SU-DHL-6 (cell line): ENCODE results near the gene HTR6.

ENCODE experiments used
- H2AFZ ChIP-seq: fragments of 200-600 bp; sonication (generic); 2 replicates; pipeline ENCODE4 v1.6.1; 2014; ENCODE audit warnings: low read depth, mild to moderate bottlenecking, moderate library complexity, mixed read lengths, antibody characterized with exemption, low read length; ENCODE audit not compliant: severe bottlenecking
- H3F3A ChIP-seq: fragments of 200-600 bp; shearing (Covaris generic); 2 replicates; pipeline ENCODE4 v1.6.0; 2016; ENCODE audit warnings: antibody characterized with exemption, mild to moderate bottlenecking; ENCODE audit not compliant: insufficient read depth
- H3K27ac ChIP-seq: fragments of 200-600 bp; sonication (generic); 2 replicates; pipeline ENCODE4 v1.5.1; 2016; ENCODE audit warnings: low read depth, mild to moderate bottlenecking, low read length, moderate library complexity, mixed read lengths
- H3K27me3 ChIP-seq: fragments of 200-600 bp; sonication (generic), shearing (Covaris generic); 2 replicates; pipeline ENCODE4 v1.6.0; 2014; ENCODE audit warnings: mild to moderate bottlenecking, low read length
- H3K36me3 ChIP-seq: fragments of 200-600 bp; sonication (generic); 2 replicates; pipeline ENCODE4 v1.6.1; 2014; ENCODE audit warnings: mild to moderate bottlenecking, low read length, mixed read lengths
- H3K4me2 ChIP-seq: fragments of 300-600, 200-600 bp; shearing (Covaris generic), sonication (generic); 2 replicates; pipeline ENCODE4 v1.6.0; 2014; ENCODE audit warnings: low read length, low read depth, mild to moderate bottlenecking; ENCODE audit not compliant: poor library complexity, severe bottlenecking
- H3K4me3 ChIP-seq: fragments of 200-600 bp; sonication (generic); 2 replicates; pipeline ENCODE4 v1.5.1; 2014; ENCODE audit warnings: antibody characterized with exemption, low read length, mild to moderate bottlenecking, mixed read lengths; ENCODE audit not compliant: insufficient read depth, poor library complexity, severe bottlenecking
- H3K79me2 ChIP-seq: fragments of 200-600 bp; sonication (generic); 2 replicates; pipeline ENCODE4 v1.6.1; 2014; ENCODE audit warnings: mild to moderate bottlenecking, low read length, moderate library complexity; ENCODE audit not compliant: insufficient read depth
- H3K9ac ChIP-seq: fragments of 200-600 bp; sonication (generic); 2 replicates; pipeline ENCODE4 v1.7.0; 2014; ENCODE audit warnings: mild to moderate bottlenecking, low read length
- H3K9me2 ChIP-seq: fragments of 200-600 bp; sonication (generic); replicated peaks from 2 replicates; pipeline ENCODE4 v1.6.1; 2014; ENCODE audit warnings: low read length; ENCODE audit not compliant: insufficient read depth
- H3K9me3 ChIP-seq: fragments of 200-600 bp; sonication (generic); 2 replicates; pipeline ENCODE4 v1.6.1; 2014; ENCODE audit warnings: low read length, mixed read lengths; ENCODE audit not compliant: insufficient read depth
- H4K20me1 ChIP-seq: fragments of 200-600 bp; sonication (generic); 2 replicates; pipeline ENCODE4 v1.6.1; 2014; ENCODE audit warnings: low read depth, mild to moderate bottlenecking, antibody characterized with exemption, low read length, moderate library complexity, mixed read lengths
- CTCF ChIP-seq: fragments of 200-600 bp; sonication (generic); IDR thresholded peaks from one replicate; pipeline ENCODE4 v1.5.1; 2017; ENCODE audit warnings: antibody characterized with exemption, mild to moderate bottlenecking, low read length, moderate library complexity; ENCODE audit not compliant: insufficient read depth, poor library complexity, severe bottlenecking
- EZH2phosphoT487 ChIP-seq: fragments of 200-600 bp; sonication (generic), shearing (Covaris generic); conservative IDR thresholded peaks from 2 replicates; pipeline ENCODE4 v1.6.1; 2018; ENCODE audit warnings: mild to moderate bottlenecking, antibody characterized with exemption, low read length, moderate library complexity, mixed read lengths

The HTR6 gene

GRCh38 chr1:19670787-19671186 lies 6.1 kb downstream of the HTR6 start:
- Histone ChIP-seq H4K20me1 (no peaks in the 10 kb centered on the region), H3K9me3 (no peaks in the 10 kb centered on the region), H3K27ac (no peak overlapping the region), H3K27me3 (no peaks in the 10 kb centered on the region), H3F3A (no peaks in the 10 kb centered on the region), H2AFZ (no peak overlapping the region), H3K4me3 (no peak overlapping the region), H3K79me2 (no peaks in the 10 kb centered on the region), H3K9me2 (no peaks in the 10 kb centered on the region), H3K4me2 (no peak overlapping the region), H3K36me3 (no peaks in the 10 kb centered on the region), H3K9ac (no peak overlapping the region)
- TF ChIP-seq EZH2phosphoT487, result no peak
- TF ChIP-seq CTCF, result no peak

- Histone ChIP-seq H3K4me2 (no peak overlapping the region), H3K36me3 (no peaks in the 10 kb centered on the region), H3K27ac (no peak overlapping the region), H3K27me3 (no peaks in the 10 kb centered on the region), H4K20me1 (no peaks in the 10 kb centered on the region), H2AFZ (no peak overlapping the region), H3K9me3 (no peaks in the 10 kb centered on the region), H3F3A (no peaks in the 10 kb centered on the region), H3K9me2 (no peaks in the 10 kb centered on the region), H3K4me3 (no peak overlapping the region), H3K79me2 (no peaks in the 10 kb centered on the region), H3K9ac (no peak overlapping the region)
- no peak for TF ChIP-seq CTCF
- TF ChIP-seq EZH2phosphoT487, result no peak
Measured at GRCh38 chr1:19672237-19672636, 7.6 kb downstream of the HTR6 start.

- H3K9ac ChIP-seq, result no peak overlapping the region
- no peaks in the 10 kb centered on the region for H4K20me1 ChIP-seq
- H3K79me2 ChIP-seq, result no peaks in the 10 kb centered on the region
Measured at GRCh38 chr1:19675797-19676196, 11.1 kb downstream of the HTR6 start.

More at GRCh38 chr1:19675797-19676196, 11.1 kb downstream of the HTR6 start:
- H2AFZ ChIP-seq, result no peak overlapping the region
- no peaks in the 10 kb centered on the region for H3F3A ChIP-seq
- no peaks in the 10 kb centered on the region for H3K27me3 ChIP-seq
- TF ChIP-seq CTCF (no peak), EZH2phosphoT487 (no peak)
- no peak overlapping the region for H3K4me3 ChIP-seq
- no peak overlapping the region for H3K4me2 ChIP-seq
- H3K9me2 ChIP-seq, result no peaks in the 10 kb centered on the region
- no peaks in the 10 kb centered on the region for H3K36me3 ChIP-seq
- no peak overlapping the region for H3K27ac ChIP-seq
- H3K9me3 ChIP-seq, result no peaks in the 10 kb centered on the region
